Stimulated activated CD4-positive, alpha-beta T cell treated with anti-CD3 and anti-CD28 coated beads, Interleukin-4, amount 100 ng/mL, for 48 hours (primary cell): ENCODE measurements around the gene BRF1.
A peak's percentile ranks its signal among the peaks of the same experiment; 100 is the strongest.
"Not testable (repeated sequence)": the region's sequence is repeated elsewhere in the genome, so short reads cannot be mapped to it uniquely, and the experiment has no call there.

Source experiments
- DNase-seq, 2 donors: peaks; one replicate each; pipeline ENCODE4 v3.0.0-alpha.2; 2020; ENCODE audit warnings: low read depth in 2 of 2

Gene BRF1

GRCh38 chr14:105300542-105301102 is at the start of gene BRF1:
Gene BRF1, minus strand, starts transcription at chr14:105301001. Its CDS starts 372 bp downstream, at chr14:105300629.
- DNase-seq: peak; percentile 96 to 98

- DNase-seq: no peak
These were observed 49.2 kb upstream of the BRF1 start for GRCh38 chr14:105349992-105350391.

- DNase-seq: no peak
These were observed 48.3 kb upstream of the BRF1 start for GRCh38 chr14:105348945-105349699.

- DNase-seq: no peak
These were observed 47.6 kb upstream of the BRF1 start for GRCh38 chr14:105348169-105348944.

- DNase-seq: no peak
These were observed 46.8 kb upstream of the BRF1 start for GRCh38 chr14:105347587-105347968.

GRCh38 chr14:105346876-105347586 is 46.2 kb upstream of the BRF1 start:
- no peak for DNase-seq

GRCh38 chr14:105346200-105346533 is 45.4 kb upstream of the BRF1 start:
- no peak for DNase-seq

GRCh38 chr14:105343194-105343593 is 42.4 kb upstream of the BRF1 start:
- no peak for DNase-seq

GRCh38 chr14:105340821-105341733 is 40.3 kb upstream of the BRF1 start:
- no peak for DNase-seq

- no peak for DNase-seq
These were observed 37.4 kb upstream of the BRF1 start for GRCh38 chr14:105337966-105338741.

- no peak for DNase-seq
These were observed 36.6 kb upstream of the BRF1 start for GRCh38 chr14:105337433-105337832.

GRCh38 chr14:105336477-105337287 is 35.9 kb upstream of the BRF1 start:
- no peak for DNase-seq

- DNase-seq: no peak
These were observed 35.1 kb upstream of the BRF1 start for GRCh38 chr14:105335735-105336476.

- DNase-seq: not testable (repeated sequence)
These were observed 34.4 kb upstream of the BRF1 start for GRCh38 chr14:105335231-105335542.

GRCh38 chr14:105334383-105335230 is 33.8 kb upstream of the BRF1 start:
- DNase-seq: no peak

GRCh38 chr14:105333613-105334364 is 33.0 kb upstream of the BRF1 start:
- DNase-seq: no peak

- no peak for DNase-seq
These were observed 32.3 kb upstream of the BRF1 start for GRCh38 chr14:105333020-105333490.
